GM12865 (cell line): Measurements from ENCODE around the gene AGPS.

Experiments
- DNase-seq: peaks from one replicate; pipeline ENCODE4 v3.0.0; 2010; ENCODE audit warnings: low read depth
- H3K4me3 ChIP-seq: 2 replicates; pipeline ENCODE4 v1.5.1; 2011; ENCODE audit warnings: mild to moderate bottlenecking, low read depth, low read length, control low read depth
- TF ChIP-seq, protein P1 (sequence below): IDR thresholded peaks from 2 replicates; pipeline ENCODE4 v1.5.1; 2011; ENCODE audit warnings: low read length, control low read depth, low read depth, inconsistent platforms; ENCODE audit not compliant: insufficient read depth; ENCODE audit errors: missing control alignments

Gene AGPS

GRCh38 chr2:177391822-177392372 is 676 bp upstream of the AGPS start:
- peak overlapping the region; percentile 100 for H3K4me3 ChIP-seq
- TF ChIP-seq, protein P1, sequence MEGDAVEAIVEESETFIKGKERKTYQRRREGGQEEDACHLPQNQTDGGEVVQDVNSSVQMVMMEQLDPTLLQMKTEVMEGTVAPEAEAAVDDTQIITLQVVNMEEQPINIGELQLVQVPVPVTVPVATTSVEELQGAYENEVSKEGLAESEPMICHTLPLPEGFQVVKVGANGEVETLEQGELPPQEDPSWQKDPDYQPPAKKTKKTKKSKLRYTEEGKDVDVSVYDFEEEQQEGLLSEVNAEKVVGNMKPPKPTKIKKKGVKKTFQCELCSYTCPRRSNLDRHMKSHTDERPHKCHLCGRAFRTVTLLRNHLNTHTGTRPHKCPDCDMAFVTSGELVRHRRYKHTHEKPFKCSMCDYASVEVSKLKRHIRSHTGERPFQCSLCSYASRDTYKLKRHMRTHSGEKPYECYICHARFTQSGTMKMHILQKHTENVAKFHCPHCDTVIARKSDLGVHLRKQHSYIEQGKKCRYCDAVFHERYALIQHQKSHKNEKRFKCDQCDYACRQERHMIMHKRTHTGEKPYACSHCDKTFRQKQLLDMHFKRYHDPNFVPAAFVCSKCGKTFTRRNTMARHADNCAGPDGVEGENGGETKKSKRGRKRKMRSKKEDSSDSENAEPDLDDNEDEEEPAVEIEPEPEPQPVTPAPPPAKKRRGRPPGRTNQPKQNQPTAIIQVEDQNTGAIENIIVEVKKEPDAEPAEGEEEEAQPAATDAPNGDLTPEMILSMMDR, result no peak
- no peak for DNase-seq

DNA sequence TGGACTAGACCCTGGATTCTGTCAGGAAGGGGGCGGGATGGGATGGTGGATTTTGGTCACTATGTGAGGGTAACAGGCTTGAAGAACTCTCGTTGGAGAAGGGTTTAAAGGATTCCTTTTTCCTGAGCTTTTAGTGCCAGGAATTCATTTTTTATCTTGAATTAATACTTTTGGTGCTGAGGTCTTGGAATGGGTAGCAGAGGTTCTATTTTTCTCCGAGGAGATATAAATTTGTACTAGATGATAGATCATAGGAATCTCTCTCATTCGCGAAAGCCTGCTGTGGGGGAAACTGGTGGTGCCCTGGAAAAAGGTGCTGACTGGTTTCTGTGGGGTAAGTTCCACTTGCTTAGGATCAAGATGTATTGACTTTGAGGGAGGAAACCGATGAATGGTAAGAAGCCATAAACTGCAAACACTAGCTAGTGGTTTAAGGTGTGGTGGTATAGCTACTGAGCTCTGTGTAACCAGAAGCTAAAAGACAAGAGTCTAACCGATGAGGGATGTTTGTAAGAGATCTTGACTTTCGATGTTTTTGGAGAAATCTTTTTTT is 706 bp downstream of the AGPS start:
- DNase-seq, result peak; percentile 35
- H3K4me3 ChIP-seq, result peak overlapping the region; percentile 100
- TF ChIP-seq, protein P1, result no peak

- TF ChIP-seq, protein P1, result no peak
- peak overlapping the region; percentile 100 for H3K4me3 ChIP-seq
- no peak for DNase-seq
Observed at GRCh38 chr2:177393824-177394593, 1.4 kb downstream of the AGPS start.

- peak; percentile 29 for DNase-seq
- H3K4me3 ChIP-seq, result peak overlapping the region; percentile 100
Observed at GRCh38 chr2:177394594-177394973, 2.0 kb downstream of the AGPS start.

DNA sequence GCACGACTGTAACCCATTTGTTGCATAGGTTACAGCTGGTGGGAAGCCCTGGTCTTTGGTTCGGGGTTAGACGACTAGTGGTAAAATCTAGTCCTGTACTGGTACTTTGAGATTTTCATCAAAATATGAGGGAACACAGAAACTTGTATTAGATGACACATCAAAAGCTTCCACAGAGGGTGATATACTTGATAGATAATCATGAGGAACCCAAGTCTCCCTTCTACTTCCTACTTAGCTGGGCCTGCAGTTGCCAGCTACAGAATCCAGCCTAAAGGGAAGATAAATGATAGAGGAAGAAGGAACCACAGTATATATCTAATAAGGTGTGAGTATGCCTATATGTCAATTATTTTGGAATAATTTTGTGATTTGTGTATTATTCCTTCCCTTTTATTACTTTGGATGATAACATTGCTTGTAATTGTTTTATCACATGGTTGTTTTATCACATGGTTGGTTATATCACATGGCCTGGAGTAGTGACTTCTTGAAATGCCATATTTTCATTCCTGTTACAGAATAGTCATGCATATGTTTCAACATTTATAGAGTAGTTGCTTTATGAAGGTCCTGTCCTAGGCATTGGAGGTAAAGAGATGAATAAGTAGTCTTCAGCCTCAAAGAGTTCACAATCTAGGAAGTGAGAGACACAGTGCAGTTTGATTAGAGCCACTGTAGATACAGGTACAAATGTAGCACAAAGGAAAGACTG is 2.9 kb downstream of the AGPS start:
- TF ChIP-seq, protein P1, result no peak
- DNase-seq, result no peak
- no peak overlapping the region for H3K4me3 ChIP-seq

More at GRCh38 chr2:177394594-177394973, 2.0 kb downstream of the AGPS start:
- TF ChIP-seq, protein P1, result no peak

- no peak for DNase-seq
- TF ChIP-seq, protein P1, result no peak
- H3K4me3 ChIP-seq, result no peak overlapping the region
Observed at GRCh38 chr2:177396703-177397460, 4.3 kb downstream of the AGPS start.
